Activated naive CD4-positive, alpha-beta T cell treated with anti-CD3 and anti-CD28 coated beads for 36 hours (primary cell): ENCODE measurements around the gene ZFYVE27. TPM values are rescaled to one million over a fixed set of nuclear protein-coding genes. Genes with fewer than 3 reads are reported as not detected.

Source experiments
- CTCF ChIA-PET: fragments of 350-600 bp; sonication (Branson Sonifier 250); formaldehyde crosslinking; loops from one replicate; lab custom pipeline; 2021; ENCODE audit warnings: antibody characterized with exemption; lab: Charles Lee
- DNase-seq: peaks from one replicate; pipeline ENCODE4 v3.0.0-alpha.2; 2020
- H3K27ac Mint-ChIP-seq: one replicate; pipeline ENCODE4 v1.8.0; 2021; ENCODE audit warnings: mild to moderate bottlenecking, mixed read lengths
- H3K27me3 Mint-ChIP-seq: one replicate; pipeline ENCODE4 v1.8.0; 2021; ENCODE audit warnings: low read depth, mixed read lengths
- H3K36me3 Mint-ChIP-seq: one replicate; pipeline ENCODE4 v1.8.0; 2021; ENCODE audit warnings: low read depth, mixed read lengths
- H3K4me1 Mint-ChIP-seq: one replicate; pipeline ENCODE4 v1.8.0; 2021; ENCODE audit warnings: low read depth, mixed read lengths
- H3K4me3 Mint-ChIP-seq: one replicate; pipeline ENCODE4 v1.8.0; 2021; ENCODE audit warnings: mild to moderate bottlenecking, moderate library complexity, mixed read lengths
- H3K9me3 Mint-ChIP-seq: one replicate; pipeline ENCODE4 v1.8.0; 2021; ENCODE audit warnings: mixed read lengths
- intact Hi-C: fragments of 100-400 bp; cut with micrococcal nuclease; formaldehyde crosslinking; loops from one replicate; pipeline ENCODE4 v1.15.1; 2023
- total RNA-seq, 2 experiments: library from RNA; stranded (reverse); gene quantifications; one replicate each; pipeline ENCODE4 v1.2.3, GENCODE V29; 2021

The ZFYVE27 gene
- total RNA-seq, 2 experiments from 2014 or later = 18.0 to 18.4 TPM

DNA sequence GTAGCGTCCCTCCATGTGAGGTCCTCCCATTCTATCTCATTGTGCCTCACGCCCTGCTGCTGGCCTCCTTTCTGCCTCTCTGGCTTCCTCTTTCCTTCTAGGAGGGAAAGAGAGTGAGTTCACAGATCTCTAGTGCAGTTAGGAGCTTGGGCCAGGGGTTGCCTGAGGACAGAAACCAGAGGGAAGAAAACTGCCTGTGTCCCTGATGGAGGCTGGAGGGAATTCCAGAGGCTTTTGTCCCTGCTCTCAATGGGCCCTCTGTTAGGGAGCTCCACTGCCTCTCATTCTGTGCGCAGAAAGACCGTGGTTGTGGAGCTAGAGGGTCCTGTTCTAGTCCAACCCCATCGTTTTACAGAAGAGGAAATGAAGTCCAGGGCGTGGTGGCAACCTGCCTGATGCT is 18.8 kb upstream of the ZFYVE27 start:
- H3K27ac Mint-ChIP-seq = no peak overlapping the region
- intact Hi-C loops = no loop called here
- no peak overlapping the region for H3K4me3 Mint-ChIP-seq
- no peaks in the 10 kb centered on the region for H3K27me3 Mint-ChIP-seq
- no peaks in the 10 kb centered on the region for H3K36me3 Mint-ChIP-seq
- peaks cover 6% of the 10 kb centered on the region for H3K4me1 Mint-ChIP-seq
- no peaks in the 10 kb centered on the region for H3K9me3 Mint-ChIP-seq
- CTCF ChIA-PET = interaction anchor here (1.2 to 5.4 kb wide), 4 partner anchors 13 to 41 kb away, joined by 3 to 23 read pairs (median 10); partner anchors contain the start of gene AVPI1
- no peak for DNase-seq

DNA sequence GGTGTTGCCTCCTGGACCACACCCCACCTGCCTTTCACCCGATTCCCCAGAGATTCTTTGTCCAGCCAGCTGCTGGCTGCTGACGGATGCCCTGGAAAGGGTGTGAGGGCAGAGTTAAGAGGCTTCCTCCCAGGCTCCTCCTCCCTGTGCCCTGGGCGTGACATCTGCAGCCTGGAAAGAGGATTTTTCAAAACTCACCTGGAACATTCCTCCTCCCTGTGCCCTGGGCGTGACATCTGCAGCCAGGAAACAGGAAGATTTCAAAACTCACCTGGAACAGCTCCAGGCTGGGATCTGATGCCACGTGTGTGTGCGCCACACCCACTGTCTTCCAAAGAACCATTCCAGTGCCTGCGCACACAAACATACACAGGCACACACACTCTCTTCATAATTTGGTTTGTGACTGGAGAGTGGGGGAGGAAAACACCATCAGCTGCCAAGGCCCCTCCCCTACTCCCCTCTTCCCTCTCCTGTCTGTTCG is 18.2 kb upstream of the ZFYVE27 start:
- Mint-ChIP-seq H3K4me3 (no peak overlapping the region), H3K9me3 (no peaks in the 10 kb centered on the region), H3K27ac (no peak overlapping the region), H3K36me3 (no peaks in the 10 kb centered on the region), H3K4me1 (peaks cover 6% of the 10 kb centered on the region), H3K27me3 (no peaks in the 10 kb centered on the region)
- CTCF ChIA-PET = interaction anchor here (1.2 to 5.4 kb wide), 4 partner anchors 13 to 42 kb away, joined by 3 to 23 read pairs (median 10); partner anchors contain the start of gene AVPI1
- intact Hi-C loops = no loop called here
- DNase-seq = no peak

DNA sequence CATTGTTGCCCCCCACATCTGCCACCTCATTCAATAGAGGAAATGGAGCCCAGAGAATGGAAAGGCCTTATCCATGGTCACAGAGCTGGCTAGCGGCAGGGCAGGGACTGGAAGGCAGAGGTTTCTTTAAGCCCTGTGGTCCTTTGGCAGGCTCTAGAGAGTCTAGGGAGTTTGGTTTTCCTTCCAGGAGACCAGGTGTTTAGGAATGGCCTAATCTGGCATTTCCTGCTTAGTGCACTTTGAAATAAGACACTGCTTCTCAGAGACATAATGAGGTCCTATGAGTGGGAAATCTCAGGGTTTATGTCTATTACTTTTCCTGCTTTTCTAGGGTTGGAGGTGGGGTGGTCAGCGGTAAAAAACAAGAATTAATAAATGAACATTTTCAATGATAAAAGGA is 17.3 kb upstream of the ZFYVE27 start:
- no peaks in the 10 kb centered on the region for H3K36me3 Mint-ChIP-seq
- H3K4me3 Mint-ChIP-seq = no peak overlapping the region
- intact Hi-C loops = no loop called here
- H3K4me1 Mint-ChIP-seq = peaks cover 5% of the 10 kb centered on the region
- no peaks in the 10 kb centered on the region for H3K27me3 Mint-ChIP-seq
- CTCF ChIA-PET = interaction anchor here (5.4 kb wide), 1 partner anchor 12 kb away, joined by 23 read pairs; no protein-coding TSS in a partner anchor
- no peak overlapping the region for H3K27ac Mint-ChIP-seq
- DNase-seq = no peak
- H3K9me3 Mint-ChIP-seq = no peaks in the 10 kb centered on the region

DNA sequence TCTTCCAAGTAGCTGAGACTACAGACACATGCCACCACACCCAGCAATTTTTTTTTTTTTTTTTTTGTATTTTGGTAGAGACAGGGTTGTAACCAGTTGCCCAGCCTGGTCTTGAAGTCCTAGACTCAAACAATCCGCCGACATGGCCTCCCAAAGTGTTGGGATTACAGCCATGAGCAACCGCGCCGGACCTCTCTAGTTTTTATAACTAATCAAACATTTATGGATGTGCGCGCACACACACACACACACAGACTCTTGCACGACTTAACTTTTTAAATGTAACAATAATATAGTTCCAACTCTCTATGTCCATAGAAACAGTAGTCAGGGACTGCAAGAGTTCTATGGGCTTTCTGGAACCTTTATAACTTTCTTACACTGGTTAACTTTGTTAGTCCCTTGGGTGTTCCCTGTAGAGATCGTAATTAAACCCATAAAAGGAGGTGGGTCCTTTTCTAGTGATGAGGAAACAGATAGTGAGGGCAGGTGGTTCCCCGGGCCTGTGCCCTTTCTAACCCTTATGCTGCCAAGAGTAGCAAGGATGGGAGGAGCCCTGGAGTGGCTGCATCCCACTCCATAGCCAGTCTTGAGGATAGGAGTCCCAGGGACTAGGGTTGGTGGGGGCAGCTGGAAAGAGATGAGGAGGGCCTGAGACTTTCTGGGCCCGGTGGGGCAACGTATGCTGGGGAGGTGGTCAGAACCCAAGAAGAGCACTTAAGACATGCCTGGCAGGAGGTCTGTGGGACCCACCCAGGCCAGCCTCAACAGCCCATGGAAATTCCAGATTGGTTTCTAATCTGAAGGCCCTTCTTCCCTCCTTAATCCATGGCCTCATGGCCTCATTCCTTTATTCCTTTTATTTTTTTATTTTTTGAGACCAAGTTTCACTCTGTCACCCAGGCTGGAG is 14.8 kb upstream of the ZFYVE27 start:
- intact Hi-C loops = no loop called here
- Mint-ChIP-seq H3K4me1 (no peaks in the 10 kb centered on the region), H3K36me3 (no peaks in the 10 kb centered on the region), H3K27me3 (no peaks in the 10 kb centered on the region), H3K27ac (no peak overlapping the region), H3K9me3 (no peaks in the 10 kb centered on the region), H3K4me3 (no peak overlapping the region)
- CTCF ChIA-PET = interaction anchor here (1.8 to 15.1 kb wide), 2 partner anchors 18 to 20 kb away, joined by 7 to 178 read pairs; no protein-coding TSS in a partner anchor
- DNase-seq = no peak

DNA sequence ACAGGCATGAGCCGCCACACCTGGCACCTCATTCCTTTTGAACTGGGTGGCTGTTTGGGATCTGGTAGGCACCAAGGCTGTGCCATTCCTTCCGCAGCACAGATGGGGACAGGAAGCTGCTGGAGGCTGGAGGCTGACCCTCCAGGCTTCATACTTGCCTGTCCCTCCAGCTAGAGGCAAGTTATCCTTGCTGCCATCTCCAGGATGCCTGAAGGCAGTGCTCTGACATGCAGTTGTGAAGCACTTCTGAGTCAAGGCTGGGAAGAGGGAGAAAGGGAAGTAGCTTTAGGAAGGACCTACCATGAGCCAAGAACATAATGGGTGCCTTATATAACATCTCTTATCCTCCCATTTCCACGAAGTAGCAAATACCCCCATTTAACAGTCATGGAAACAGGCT is 13.9 kb upstream of the ZFYVE27 start:
- CTCF ChIA-PET = interaction anchor here (0.8 to 15.1 kb wide), 4 partner anchors 9 to 19 kb away, joined by 4 to 178 read pairs (median 10); no protein-coding TSS in a partner anchor
- DNase-seq = no peak
- intact Hi-C loops = no loop called here
- no peak overlapping the region for H3K27ac Mint-ChIP-seq
- no peaks in the 10 kb centered on the region for H3K36me3 Mint-ChIP-seq
- no peaks in the 10 kb centered on the region for H3K4me1 Mint-ChIP-seq
- H3K4me3 Mint-ChIP-seq = no peak overlapping the region
- no peaks in the 10 kb centered on the region for H3K27me3 Mint-ChIP-seq
- H3K9me3 Mint-ChIP-seq = no peaks in the 10 kb centered on the region

DNA sequence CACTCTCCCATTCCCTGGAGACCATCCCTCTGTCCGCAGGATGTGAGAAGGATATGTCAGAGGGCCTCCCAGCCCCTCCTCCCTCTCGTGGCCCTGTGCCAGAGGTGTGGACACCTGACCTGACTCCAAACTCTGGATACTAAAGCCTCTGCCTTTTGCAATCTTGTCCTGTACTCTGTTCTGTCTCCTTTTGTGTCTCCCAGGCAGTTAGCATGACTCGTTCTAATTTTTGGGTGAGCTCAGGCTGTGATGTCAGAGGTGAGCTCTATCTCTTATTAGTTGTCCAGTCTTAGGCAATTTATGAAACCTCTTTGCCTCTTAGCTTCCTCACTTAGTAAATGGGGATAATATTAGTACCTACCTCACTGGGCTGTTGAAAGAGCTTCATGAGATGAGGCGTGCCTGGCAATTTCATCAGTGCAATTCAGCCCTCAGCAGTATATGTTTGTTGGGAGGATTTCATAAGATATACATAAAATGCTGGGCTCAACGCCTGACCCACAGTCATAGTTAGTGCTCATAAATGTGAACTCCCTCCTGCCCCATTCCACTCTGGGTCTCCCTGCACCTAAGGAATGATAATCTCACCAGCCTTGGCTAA is 12.5 kb upstream of the ZFYVE27 start:
- Mint-ChIP-seq H3K4me3 (no peak overlapping the region), H3K9me3 (no peaks in the 10 kb centered on the region), H3K36me3 (no peaks in the 10 kb centered on the region), H3K27me3 (no peaks in the 10 kb centered on the region), H3K4me1 (no peaks in the 10 kb centered on the region), H3K27ac (no peak overlapping the region)
- DNase-seq = no peak
- CTCF ChIA-PET = interaction anchor here (1.0 to 15.1 kb wide), 8 partner anchors 8 to 153 kb away, joined by 3 to 178 read pairs (median 5); partner anchors contain the start of gene ZFYVE27
- intact Hi-C loops = no loop called here

DNA sequence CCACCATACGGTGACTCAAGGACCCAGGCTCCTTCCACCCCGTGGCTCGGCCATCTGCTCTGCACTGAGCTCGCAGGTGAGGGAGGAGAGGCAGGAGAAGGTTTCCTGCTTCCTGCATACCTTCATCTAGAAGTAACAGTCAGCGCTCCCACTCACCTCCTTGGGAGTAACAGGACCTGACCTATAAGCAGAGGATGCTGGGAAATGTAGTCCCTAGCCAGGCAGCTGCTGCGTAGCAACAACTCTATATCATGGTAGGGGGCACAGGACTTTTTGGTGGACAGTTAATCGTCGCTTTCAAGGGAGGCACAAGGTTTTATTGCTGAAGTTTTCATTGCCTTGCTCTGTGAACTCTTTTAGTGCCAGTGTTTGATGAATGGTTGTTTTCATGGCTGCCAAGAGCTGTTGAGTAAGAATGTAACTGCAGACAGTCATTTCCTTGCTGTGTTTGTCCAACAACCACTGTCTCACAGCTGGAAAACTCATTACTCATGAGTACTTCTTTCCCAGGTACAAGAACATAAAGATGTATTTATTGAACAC is 10.2 kb upstream of the ZFYVE27 start:
- Mint-ChIP-seq H3K27me3 (no peaks in the 10 kb centered on the region), H3K27ac (no peak overlapping the region), H3K36me3 (no peaks in the 10 kb centered on the region), H3K9me3 (no peaks in the 10 kb centered on the region), H3K4me1 (no peaks in the 10 kb centered on the region), H3K4me3 (no peak overlapping the region)
- no peak for DNase-seq
- CTCF ChIA-PET = interaction anchor here (1.4 to 15.1 kb wide), 6 partner anchors 10 to 50 kb away, joined by 3 to 178 read pairs (median 6); no protein-coding TSS in a partner anchor
- intact Hi-C loops = no loop called here

DNA sequence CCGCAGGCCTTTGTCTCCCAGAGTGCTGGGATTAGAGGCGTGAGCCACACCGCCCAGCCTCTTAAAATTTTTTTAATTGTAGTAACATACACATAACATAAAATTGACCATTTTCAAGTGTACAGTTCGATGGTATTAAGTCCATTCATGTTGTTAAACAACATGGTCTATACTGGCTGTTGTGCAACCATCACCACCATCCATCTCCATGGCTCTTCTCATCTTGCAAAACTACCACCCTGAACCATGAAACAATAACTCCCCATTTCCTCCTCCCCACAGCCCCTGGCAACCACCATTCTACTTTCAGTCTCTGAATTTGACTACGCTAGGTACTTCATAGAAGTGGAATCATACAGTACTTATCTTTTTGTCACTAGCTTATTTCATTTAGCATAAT is 7.9 kb upstream of the ZFYVE27 start:
- no peak overlapping the region for H3K4me3 Mint-ChIP-seq
- H3K36me3 Mint-ChIP-seq = no peaks in the 10 kb centered on the region
- H3K27me3 Mint-ChIP-seq = no peaks in the 10 kb centered on the region
- no peak overlapping the region for H3K27ac Mint-ChIP-seq
- H3K4me1 Mint-ChIP-seq = no peaks in the 10 kb centered on the region
- no peak for DNase-seq
- intact Hi-C loops = no loop called here
- CTCF ChIA-PET = interaction anchor here (1.5 to 15.1 kb wide), 4 partner anchors 18 to 52 kb away, joined by 3 to 178 read pairs (median 89); partner anchors contain the start of gene MARVELD1
- no peaks in the 10 kb centered on the region for H3K9me3 Mint-ChIP-seq

DNA sequence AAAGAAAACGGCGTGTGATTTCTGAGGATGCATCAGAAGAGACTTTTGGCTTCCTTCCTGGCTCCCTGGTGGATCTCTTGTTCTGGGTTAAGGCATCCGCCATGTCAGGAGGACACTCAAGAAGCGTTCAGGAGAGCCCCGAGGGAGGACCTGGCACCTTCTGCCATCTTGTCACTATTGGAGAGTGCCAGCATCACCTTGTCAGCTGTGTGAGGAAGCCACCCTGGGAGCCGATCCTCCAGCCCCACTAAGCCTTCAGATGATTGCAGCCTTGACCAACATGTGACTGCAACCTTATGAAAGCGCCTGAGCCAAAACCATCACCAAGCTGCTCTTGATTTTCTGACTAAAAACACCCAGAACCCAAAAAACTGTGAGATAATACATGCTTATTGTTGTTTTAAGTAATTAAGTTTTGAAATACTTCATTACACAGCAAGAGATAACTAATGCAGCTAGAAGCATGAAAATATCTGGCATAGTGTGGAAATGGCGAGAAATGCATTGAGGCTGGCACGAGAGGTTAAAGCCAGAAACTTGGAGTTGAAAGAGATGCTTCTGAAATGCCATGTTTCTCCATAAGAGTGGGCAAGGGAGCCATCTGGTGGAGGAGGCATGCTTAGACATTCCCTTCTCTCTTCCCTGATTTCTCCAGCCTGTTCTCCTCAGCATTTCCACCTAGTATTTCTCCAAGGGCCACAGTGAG is 5.4 kb upstream of the ZFYVE27 start:
- CTCF ChIA-PET = interaction anchor here (0.6 to 15.1 kb wide), 14 partner anchors 9 to 160 kb away, joined by 3 to 178 read pairs (median 8); partner anchors contain the start of genes AVPI1 and MARVELD1
- Mint-ChIP-seq H3K4me3 (no peak overlapping the region), H3K27ac (no peak overlapping the region), H3K9me3 (no peaks in the 10 kb centered on the region), H3K4me1 (peaks cover 6% of the 10 kb centered on the region), H3K36me3 (no peaks in the 10 kb centered on the region), H3K27me3 (no peaks in the 10 kb centered on the region)
- peak; percentile 79 for DNase-seq
- intact Hi-C loops = loop anchor here (1.0 to 5.0 kb wide), 4 partner anchors 22 to 159 kb away; partner anchors contain the start of gene ANKRD2

DNA sequence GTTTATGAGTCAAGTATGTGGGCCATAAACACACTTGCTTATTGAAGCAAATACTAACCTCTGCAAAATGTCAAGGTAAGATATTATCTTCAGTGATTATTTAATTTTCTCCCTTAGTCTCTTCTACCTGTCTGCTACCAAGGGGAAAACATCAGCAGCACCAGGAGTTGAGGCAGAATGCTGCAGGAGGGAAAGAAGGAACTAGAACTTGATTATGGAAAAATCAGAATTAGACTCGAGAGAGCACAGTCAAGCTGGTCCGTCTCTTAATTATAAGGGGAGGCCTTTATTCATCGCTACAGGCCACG is 4.9 kb upstream of the ZFYVE27 start:
- Mint-ChIP-seq H3K27me3 (no peaks in the 10 kb centered on the region), H3K36me3 (peaks cover 1% of the 10 kb centered on the region), H3K27ac (no peak overlapping the region), H3K4me1 (peaks cover 11% of the 10 kb centered on the region), H3K9me3 (no peaks in the 10 kb centered on the region), H3K4me3 (no peak overlapping the region)
- intact Hi-C loops = loop anchor here (5.0 kb wide), 1 partner anchor 160 kb away; the partner anchor contains the start of gene ANKRD2
- CTCF ChIA-PET = interaction anchor here (0.7 to 15.1 kb wide), 14 partner anchors 9 to 160 kb away, joined by 3 to 178 read pairs (median 9); partner anchors contain the start of genes ANKRD2, AVPI1 and MARVELD1
- DNase-seq = no peak

DNA sequence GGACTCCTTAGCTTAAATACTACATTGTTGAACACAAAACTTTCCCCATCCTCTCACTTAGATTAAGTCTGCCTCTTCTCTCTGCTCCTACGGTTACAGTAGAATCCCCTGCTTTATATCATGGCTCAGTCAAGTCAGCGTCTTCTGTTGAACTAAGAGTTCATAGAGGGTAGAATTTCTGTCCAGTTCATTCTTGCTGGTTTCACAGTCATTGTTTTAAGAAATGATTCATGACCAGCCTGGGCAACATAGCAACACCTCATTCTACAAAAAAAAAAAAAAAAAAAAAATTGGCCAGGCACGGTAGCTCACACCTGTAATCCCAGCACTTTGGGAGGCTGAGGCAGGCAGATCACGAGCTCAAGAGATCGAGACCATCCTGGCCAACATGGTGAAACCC is 3.7 kb upstream of the ZFYVE27 start:
- Mint-ChIP-seq H3K4me3 (no peak overlapping the region), H3K36me3 (peaks cover 6% of the 10 kb centered on the region), H3K9me3 (no peaks in the 10 kb centered on the region), H3K4me1 (peaks cover 18% of the 10 kb centered on the region), H3K27me3 (no peaks in the 10 kb centered on the region), H3K27ac (no peak overlapping the region)
- no peak for DNase-seq
- CTCF ChIA-PET = interaction anchor here (0.6 to 15.1 kb wide), 13 partner anchors 10 to 161 kb away, joined by 3 to 178 read pairs (median 9); partner anchors contain the start of genes ANKRD2, AVPI1 and MARVELD1
- intact Hi-C loops = loop anchor here (5.0 kb wide), 1 partner anchor 161 kb away; the partner anchor contains the start of gene ANKRD2
